ENCODE measurements around the gene HMGCS2. TPM values are rescaled to one million over a fixed set of nuclear protein-coding genes. Genes with fewer than 3 reads are reported as not detected.

The HMGCS2 gene
- total and polyA plus RNA-seq, 2 donors from 2014 or later = 3.9 to 163 TPM

DNA sequence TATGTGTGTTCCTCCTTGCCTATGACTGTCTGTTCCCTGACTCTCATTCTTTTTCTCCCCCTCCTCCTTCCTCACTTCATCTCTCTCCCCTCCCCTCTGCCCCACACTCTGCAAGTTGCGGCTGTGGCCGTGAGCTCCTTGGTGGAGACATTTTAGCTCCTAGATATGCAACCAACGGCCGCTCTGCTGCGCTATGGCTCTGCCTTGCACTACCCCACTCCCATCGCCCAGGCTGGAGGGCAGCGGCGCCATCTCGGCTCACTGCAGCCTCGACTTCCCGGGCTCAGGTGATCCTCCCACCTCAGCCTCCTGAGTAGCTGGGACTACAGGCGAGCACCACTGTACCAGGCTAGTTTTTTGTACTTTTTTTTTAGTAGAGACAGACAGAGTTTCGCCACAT is 37.0 kb upstream of the HMGCS2 start:
- FAIRE-seq = no peak

DNA sequence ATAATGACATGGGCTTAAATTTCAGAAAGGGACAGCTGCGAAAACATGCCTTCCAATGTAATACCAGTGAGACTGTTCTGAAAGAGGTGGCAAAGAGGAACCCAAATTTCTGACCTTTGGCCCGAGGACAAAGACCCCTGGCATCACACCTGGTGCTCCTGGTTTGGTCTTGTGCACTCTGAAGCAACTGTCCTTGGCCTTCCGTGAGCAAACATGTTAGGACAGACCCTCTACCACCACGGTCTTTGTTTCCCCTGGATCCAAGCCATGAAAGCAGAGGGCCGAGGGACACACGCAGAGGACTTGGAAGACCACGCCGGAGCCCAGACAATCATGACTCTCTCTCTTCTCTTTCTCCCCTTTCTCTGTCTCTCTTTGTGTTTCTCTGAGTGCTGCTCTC is 36.5 kb upstream of the HMGCS2 start:
- FAIRE-seq (no peak), DNase-seq (no peak)
- no peak overlapping the region for H3K4me3 ChIP-seq (ENCODE audit: low read length in 3 of 3)
- TF ChIP-seq, protein P1, sequence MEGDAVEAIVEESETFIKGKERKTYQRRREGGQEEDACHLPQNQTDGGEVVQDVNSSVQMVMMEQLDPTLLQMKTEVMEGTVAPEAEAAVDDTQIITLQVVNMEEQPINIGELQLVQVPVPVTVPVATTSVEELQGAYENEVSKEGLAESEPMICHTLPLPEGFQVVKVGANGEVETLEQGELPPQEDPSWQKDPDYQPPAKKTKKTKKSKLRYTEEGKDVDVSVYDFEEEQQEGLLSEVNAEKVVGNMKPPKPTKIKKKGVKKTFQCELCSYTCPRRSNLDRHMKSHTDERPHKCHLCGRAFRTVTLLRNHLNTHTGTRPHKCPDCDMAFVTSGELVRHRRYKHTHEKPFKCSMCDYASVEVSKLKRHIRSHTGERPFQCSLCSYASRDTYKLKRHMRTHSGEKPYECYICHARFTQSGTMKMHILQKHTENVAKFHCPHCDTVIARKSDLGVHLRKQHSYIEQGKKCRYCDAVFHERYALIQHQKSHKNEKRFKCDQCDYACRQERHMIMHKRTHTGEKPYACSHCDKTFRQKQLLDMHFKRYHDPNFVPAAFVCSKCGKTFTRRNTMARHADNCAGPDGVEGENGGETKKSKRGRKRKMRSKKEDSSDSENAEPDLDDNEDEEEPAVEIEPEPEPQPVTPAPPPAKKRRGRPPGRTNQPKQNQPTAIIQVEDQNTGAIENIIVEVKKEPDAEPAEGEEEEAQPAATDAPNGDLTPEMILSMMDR (IDR thresholded peaks at IDR 0.05; ENCODE audit: borderline replicate concordance, extremely low read depth, insufficient read depth) = no peak
- no peaks in the 10 kb centered on the region for H3K36me3 ChIP-seq (ENCODE audit: control insufficient read depth in 2 of 3, insufficient read depth in 3 of 3, low read length in 3 of 3)
- H3K9me3 ChIP-seq (ENCODE audit: control insufficient read depth in 2 of 3, insufficient read depth in 1 of 3, low read length in 3 of 3) = no peaks in the 10 kb centered on the region
- no peak overlapping the region for H3K9ac ChIP-seq (ENCODE audit: low read length in 3 of 3)
- no peak overlapping the region for H3K27ac ChIP-seq (ENCODE audit: low read depth in 2 of 2, low read length in 2 of 2)
- no peaks in the 10 kb centered on the region for H3K4me1 ChIP-seq (ENCODE audit: control insufficient read depth in 2 of 3, insufficient read depth in 2 of 3, low read depth in 1 of 3, low read length in 3 of 3)
- H3K27me3 ChIP-seq (ENCODE audit: control insufficient read depth, insufficient read depth, low read length) = no peaks in the 10 kb centered on the region
- intact Hi-C loops (cut with DNase I) = no loop called here

More for the DNA sequence above, 37.0 kb upstream of the HMGCS2 start:
- TF ChIP-seq, protein P1 (IDR thresholded peaks at IDR 0.05; ENCODE audit: borderline replicate concordance, extremely low read depth, insufficient read depth) = no peak
- no peaks in the 10 kb centered on the region for H3K27me3 ChIP-seq (ENCODE audit: control insufficient read depth, insufficient read depth, low read length)
- H3K9ac ChIP-seq (ENCODE audit: low read length in 3 of 3) = no peak overlapping the region
- H3K9me3 ChIP-seq (ENCODE audit: control insufficient read depth in 2 of 3, insufficient read depth in 1 of 3, low read length in 3 of 3) = no peaks in the 10 kb centered on the region
- H3K4me3 ChIP-seq (ENCODE audit: low read length in 3 of 3) = no peak overlapping the region
- intact Hi-C loops (cut with DNase I) = no loop called here
- no peak for DNase-seq
- H3K4me1 ChIP-seq (ENCODE audit: control insufficient read depth in 2 of 3, insufficient read depth in 2 of 3, low read depth in 1 of 3, low read length in 3 of 3) = no peaks in the 10 kb centered on the region
- no peaks in the 10 kb centered on the region for H3K36me3 ChIP-seq (ENCODE audit: control insufficient read depth in 2 of 3, insufficient read depth in 3 of 3, low read length in 3 of 3)
- H3K27ac ChIP-seq (ENCODE audit: low read depth in 2 of 2, low read length in 2 of 2) = no peak overlapping the region

GRCh38 chr1:119799599-119800177 is 31.0 kb upstream of the HMGCS2 start:
- Histone ChIP-seq H3K9me3 (ENCODE audit: control insufficient read depth in 2 of 3, insufficient read depth in 1 of 3, low read length in 3 of 3) (no peaks in the 10 kb centered on the region), H3K27ac (ENCODE audit: low read depth in 2 of 2, low read length in 2 of 2) (no peak overlapping the region), H3K36me3 (ENCODE audit: control insufficient read depth in 2 of 3, insufficient read depth in 3 of 3, low read length in 3 of 3) (no peaks in the 10 kb centered on the region), H3K4me1 (ENCODE audit: control insufficient read depth in 2 of 3, insufficient read depth in 2 of 3, low read depth in 1 of 3, low read length in 3 of 3) (no peaks in the 10 kb centered on the region), H3K27me3 (ENCODE audit: control insufficient read depth, insufficient read depth, low read length) (no peaks in the 10 kb centered on the region), H3K4me3 (ENCODE audit: low read length in 3 of 3) (no peak overlapping the region), H3K9ac (ENCODE audit: low read length in 3 of 3) (no peak overlapping the region)
- FAIRE-seq = no peak
- TF ChIP-seq, protein P1 (IDR thresholded peaks at IDR 0.05; ENCODE audit: borderline replicate concordance, extremely low read depth, insufficient read depth) = no peak
- intact Hi-C loops (cut with DNase I) = no loop called here
- DNase-seq = no peak

DNA sequence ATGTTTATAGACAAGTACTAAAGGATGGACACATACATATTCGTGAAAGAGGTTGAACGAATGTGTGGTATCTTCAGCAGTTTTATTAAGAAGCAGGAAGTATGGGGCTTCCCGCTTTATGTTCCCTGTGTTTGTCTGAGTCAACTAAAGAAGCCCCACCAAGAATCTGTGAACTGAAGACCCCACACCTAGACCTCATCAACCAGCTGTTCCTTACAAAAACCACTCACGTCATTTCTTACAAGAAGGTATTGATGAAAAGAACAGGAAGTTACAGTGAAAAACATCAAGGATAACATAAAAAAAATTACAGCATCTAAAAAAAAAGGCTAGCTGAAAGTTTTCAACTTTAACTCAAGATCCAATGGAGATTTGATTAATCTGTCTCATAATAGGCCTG is 30.3 kb upstream of the HMGCS2 start:
- FAIRE-seq (no peak), DNase-seq (no peak)
- Histone ChIP-seq H3K36me3 (ENCODE audit: control insufficient read depth in 2 of 3, insufficient read depth in 3 of 3, low read length in 3 of 3) (no peaks in the 10 kb centered on the region), H3K4me1 (ENCODE audit: control insufficient read depth in 2 of 3, insufficient read depth in 2 of 3, low read depth in 1 of 3, low read length in 3 of 3) (no peaks in the 10 kb centered on the region), H3K4me3 (ENCODE audit: low read length in 3 of 3) (no peak overlapping the region), H3K27ac (ENCODE audit: low read depth in 2 of 2, low read length in 2 of 2) (no peak overlapping the region), H3K9me3 (ENCODE audit: control insufficient read depth in 2 of 3, insufficient read depth in 1 of 3, low read length in 3 of 3) (no peaks in the 10 kb centered on the region), H3K9ac (ENCODE audit: low read length in 3 of 3) (no peak overlapping the region), H3K27me3 (ENCODE audit: control insufficient read depth, insufficient read depth, low read length) (no peaks in the 10 kb centered on the region)
- intact Hi-C loops (cut with DNase I) = no loop called here
- TF ChIP-seq, protein P1 (IDR thresholded peaks at IDR 0.05; ENCODE audit: borderline replicate concordance, extremely low read depth, insufficient read depth) = no peak
